Activated T-helper 9 cell treated with anti-CD3 and anti-CD28 coated beads, Interleukin-2, amount 50 U/mL, for 16 hours (primary cell): ENCODE data around the gene CHST7.
"Not testable (repeated sequence)": the region's sequence is repeated elsewhere in the genome, so short reads cannot be mapped to it uniquely, and the experiment has no call there.

ENCODE experiments used
- DNase-seq: peaks from one replicate; pipeline ENCODE4 v3.0.0-alpha.2; 2020; ENCODE audit warnings: low read depth

The CHST7 gene

DNA sequence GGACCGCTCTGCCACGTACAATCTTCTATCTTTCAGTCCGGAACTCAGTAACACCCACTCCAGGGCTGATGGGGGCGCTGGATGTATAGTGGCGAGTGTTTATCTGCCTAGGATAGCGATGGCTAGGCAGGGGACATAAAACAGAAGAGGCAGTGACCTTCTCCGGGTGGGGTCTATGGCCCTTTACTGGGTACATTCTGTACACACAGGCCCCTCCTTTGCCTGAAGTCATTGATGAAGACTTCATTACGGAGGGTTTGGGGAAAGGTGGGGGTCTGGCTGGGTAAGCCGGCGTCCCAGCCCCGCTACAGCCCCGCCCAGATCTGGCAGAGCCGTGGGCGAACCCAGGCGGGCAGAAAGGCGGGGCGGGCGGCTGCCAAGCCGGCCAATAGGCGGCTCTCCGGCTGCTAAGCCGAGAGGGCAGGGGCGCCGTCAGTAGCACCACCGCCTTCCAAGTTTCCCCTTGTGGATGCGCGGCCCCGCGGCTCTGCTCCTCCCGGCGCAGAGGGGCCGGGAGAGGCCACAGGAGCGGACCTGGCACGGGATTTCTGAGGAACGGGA is at the start of gene CHST7:
Gene CHST7, plus strand, starts transcription at position 435 of the 561 bp plus-strand sequence. CDS start 167 bp downstream, outside the sequence.
- peak; percentile 53 for DNase-seq

DNA sequence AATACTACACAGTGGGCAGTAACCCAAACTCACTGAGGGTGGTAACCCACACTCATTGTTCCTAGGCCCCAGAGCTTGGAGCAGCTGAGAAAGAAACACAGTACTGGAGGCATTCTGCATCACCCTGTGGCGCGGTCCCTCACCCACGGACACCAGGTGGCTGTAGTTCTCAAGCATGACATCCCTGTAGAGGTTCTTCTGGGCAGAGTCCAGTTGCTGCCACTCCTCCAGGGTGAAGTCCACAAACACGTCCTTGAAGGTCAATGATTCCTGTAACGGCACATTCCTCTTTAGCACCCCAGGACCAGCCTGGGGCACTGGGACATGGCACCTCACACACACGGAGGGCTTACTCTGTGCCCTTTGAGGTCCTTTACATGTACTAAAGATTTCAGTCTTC is 44.9 kb upstream of the CHST7 start:
- DNase-seq, result not testable (repeated sequence)

DNA sequence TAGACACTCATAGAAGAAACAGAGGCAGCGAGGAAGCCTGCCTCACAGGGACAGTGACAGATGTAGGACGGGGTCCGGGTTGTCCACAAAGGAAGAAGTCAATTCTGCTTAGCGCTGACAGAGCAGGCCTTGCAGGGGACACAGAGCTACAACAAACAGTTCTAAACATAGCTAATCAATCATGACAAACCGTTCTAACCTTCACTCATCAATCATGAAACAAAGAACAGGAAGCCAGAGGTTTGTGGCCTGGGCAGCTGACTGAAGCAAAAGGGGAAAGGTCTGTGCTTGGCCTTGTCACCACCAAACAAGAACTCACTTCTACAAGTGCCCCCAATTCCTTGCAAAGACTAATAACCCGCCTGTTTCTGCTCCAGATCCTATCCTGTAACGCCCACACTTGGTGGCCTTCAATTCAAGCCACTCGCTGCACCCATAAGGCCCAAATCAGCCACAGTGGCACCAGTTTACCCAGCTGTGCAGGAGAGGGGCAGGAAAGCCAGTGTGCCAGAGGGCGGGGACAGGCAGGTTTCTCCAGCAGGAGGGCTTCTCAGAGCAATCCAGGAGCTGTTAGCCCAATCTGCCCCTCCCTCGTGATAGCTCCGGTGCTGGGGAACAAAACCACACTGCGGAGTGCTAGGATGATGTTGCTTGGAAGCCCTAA is 43.7 kb upstream of the CHST7 start:
- DNase-seq, result not testable (repeated sequence)

- not testable (repeated sequence) for DNase-seq
Measured at GRCh38 chrX:46530404-46530908, 43.1 kb upstream of the CHST7 start.

DNA sequence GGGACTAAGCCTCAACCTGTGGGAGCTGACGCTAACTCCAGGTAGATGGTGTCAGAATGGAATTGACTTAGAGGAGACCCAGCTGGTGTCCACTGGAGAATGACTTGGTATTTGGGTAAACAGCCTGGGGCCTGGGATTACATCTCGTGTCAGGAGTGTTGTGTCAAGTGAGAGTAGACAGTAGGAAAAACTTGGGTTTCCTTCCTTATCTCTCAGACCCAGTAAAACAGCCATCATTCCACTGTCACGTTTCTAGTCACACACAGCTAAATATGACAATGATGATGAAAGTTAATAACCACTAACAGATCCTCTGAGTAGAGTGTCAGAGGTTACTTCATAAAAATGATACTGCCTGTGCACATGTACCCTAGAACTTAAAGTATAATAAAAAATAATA is 42.1 kb upstream of the CHST7 start:
- no peak for DNase-seq

- no peak for DNase-seq
Measured at GRCh38 chrX:46543441-46543840, 30.1 kb upstream of the CHST7 start.

DNA sequence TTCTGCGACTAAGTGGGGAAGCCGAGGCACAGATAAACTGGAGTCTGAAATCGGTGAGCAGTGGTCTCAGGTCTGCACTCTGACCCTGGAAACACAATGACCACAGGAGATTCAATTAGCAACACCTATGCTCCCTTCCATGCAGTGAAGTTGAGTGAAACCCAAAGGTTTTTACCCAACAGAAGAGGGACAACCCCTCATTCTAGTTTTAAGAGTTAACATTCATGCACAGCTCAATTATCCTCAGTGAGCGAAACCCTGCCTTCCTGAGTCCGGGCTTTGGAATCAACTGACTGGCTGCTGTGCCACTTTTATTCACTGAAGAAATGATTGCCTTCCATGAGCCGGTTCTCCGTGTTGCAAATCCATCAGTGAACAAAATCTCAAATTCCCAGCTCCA is 29.0 kb upstream of the CHST7 start:
- DNase-seq, result not testable (repeated sequence)

- peak; percentile 89 for DNase-seq
Measured at GRCh38 chrX:46545111-46546005, 28.2 kb upstream of the CHST7 start, which contains the start of gene ZNF674. ZNF674 (minus strand) TSS chrX:46545421; CDS start chrX:46542087, 3,334 bp downstream.

GRCh38 chrX:46547857-46548256 is 25.7 kb upstream of the CHST7 start:
- DNase-seq, result no peak

GRCh38 chrX:46549914-46550313 is 23.7 kb upstream of the CHST7 start:
- DNase-seq, result no peak

DNA sequence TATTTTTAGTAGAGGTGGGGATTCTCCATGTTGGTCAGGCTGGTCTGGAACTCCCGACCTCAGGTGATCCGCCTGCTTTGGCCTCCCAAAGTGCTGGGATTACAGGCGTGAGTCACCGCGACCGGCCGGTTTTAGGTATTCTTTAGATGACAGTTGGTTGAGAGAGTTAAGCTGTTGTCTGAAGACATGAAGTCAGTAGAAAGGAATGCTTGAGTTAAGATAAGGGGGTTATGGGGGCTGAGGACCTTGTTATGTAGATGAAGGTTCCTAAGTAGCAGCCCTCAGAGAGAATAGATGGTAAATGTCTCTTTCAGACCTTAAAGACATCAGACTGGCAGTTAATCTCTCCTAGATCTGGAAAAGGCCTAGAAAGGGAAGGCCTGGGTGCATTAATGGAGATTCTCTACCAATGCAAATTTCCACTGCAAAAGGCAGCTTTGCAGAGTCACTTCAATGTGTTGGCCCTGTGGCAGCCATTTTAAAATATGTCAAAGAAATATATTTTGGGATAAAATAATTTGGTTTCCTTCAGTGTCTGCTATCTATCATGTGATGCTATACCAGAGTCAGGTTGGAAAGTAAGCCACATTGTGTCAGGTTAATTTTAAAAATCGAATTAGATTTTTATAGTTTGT is 22.0 kb upstream of the CHST7 start:
- DNase-seq, result no peak

- no peak for DNase-seq
Measured at GRCh38 chrX:46553935-46554334, 19.6 kb upstream of the CHST7 start.

DNA sequence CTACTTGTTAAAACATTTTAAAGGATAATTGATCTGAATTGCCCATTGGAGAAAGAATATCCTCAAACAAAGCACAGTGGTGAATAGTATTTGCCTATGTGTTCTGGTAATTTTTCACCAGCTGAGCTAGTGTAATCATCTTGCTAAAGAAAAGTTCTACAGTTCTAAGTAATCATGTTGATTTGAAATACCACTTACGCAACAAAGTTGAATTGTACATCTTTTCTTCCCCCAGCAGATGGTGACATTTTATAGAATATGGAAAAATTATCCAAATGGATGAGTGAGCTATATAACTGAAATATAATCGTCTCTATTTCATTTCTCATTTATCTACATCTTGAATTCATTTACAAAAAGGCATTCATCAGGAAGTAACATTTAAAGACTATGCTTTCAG is 18.6 kb upstream of the CHST7 start:
- DNase-seq, result no peak

DNA sequence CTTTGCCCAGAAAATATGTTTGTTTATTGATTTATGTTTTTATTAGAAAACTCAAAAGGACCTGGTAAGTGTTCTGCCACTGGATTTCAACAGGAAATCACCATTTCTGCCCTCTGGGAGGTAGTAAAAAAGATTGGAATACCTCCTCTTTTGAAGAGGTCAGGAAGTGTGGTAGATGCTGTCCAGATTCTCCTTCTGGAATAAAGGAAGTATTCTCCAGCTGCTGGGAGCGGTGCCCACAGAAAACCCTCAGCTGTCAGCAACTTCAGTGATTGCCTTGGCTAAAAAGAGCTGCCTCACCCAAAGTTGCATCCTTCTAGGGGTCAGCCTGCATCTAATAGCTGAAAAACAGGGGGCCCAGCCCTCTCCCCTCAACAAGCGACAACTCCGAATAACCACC is 14.5 kb upstream of the CHST7 start:
- DNase-seq, result no peak

DNA sequence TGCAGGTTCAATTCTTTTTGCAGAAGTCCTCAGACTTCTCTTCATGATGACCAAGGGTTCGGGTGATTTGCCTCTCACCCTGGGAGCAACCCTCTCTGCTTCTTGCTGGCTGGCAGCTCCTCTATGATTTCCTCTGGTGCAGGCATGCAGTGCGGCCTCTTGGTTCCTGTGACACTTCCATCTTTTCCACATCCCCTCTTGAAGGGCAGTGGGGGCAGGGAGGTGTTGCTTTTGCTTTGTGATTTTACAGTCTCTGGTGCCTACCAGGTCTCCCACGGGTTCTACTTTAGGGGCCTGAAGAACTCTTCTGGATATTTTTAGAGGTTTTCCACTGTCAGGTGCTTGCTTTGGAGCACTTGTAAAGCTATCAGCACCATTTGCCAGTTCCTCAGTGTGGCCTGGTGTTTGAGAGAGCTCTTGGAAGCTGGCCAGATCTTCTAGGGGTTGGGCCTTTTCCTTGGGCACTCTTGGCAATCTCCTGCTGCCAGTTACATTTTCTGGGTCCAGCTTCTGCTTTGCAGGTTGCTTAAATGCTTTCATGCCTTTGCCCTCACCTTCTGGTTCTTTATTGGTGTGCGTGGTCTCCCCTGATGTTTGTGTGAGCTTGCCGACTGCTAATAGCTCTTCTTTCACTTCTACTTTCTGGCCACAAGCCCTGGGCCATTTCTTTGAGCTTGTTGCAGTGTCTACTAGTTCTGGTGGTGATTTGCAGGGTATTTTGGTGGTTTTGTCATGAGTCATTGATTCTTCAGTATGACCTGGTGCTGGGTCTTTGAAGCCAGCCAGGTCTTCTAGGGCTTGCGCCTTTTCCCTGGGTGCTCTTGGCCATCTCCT is 11.5 kb upstream of the CHST7 start:
- no peak for DNase-seq

DNA sequence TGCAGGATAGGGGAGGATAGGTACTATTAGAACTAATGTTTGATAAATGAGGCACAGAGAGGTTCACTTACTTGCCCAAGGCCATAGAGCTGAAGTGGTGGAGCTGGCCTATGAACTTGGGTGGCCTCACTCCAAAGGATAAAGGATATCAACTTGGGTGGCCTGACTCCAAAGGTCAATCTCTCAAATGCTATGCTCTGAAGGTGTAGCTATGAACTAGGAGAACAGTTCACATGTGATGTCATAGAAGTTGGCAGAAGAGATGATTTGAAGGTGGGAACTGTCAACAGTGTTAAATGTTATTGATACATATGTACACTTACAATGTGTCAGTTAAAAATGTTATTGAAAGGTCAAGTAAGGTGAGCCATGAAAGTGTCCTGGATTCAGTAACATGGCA is 6.2 kb upstream of the CHST7 start:
- DNase-seq, result no peak

GRCh38 chrX:46569621-46570020 is 3.9 kb upstream of the CHST7 start:
- no peak for DNase-seq

DNA sequence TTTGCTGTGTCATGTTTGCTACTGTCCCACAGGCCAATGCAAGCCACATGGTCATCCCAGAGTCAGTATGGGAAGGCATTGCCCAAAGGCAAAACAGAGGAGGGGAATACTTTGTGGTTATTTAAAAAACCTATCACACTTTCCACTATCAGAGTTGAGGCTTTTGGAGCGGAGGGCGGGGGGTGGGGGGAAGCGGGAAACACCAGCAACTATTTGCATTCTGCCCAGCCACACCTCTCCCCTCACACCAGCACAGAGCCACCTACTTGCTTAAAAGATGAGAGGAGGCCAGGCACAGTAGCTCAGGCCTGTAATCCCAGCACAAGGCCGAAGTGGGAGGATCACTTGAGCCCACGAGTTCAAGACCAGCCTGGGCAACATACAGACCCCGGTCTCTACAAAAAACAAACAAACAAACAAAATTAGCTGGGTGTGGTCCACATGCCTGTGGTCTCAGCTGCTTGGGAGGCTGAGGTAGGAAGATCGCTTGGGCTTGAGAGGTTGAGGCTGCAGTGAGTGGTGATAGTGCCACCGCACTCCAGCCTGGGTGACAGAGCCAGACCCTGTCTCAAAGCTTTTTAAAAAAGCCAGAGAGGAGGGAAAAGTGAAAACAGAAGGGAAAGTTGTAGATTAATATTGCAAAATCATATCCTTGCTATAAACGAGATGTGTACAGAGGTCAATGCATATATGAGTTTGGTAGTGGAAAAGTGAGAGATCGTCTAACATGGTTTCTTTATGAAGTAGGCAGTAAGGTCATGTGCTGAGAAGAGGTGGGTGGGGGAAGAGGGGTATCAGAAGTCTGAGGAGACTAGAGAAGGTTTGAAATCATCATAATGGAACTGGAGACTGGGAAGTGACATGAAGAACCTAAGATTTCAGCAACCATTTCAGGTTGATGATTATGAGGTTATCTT is 1.9 kb upstream of the CHST7 start:
- DNase-seq, result no peak

DNA sequence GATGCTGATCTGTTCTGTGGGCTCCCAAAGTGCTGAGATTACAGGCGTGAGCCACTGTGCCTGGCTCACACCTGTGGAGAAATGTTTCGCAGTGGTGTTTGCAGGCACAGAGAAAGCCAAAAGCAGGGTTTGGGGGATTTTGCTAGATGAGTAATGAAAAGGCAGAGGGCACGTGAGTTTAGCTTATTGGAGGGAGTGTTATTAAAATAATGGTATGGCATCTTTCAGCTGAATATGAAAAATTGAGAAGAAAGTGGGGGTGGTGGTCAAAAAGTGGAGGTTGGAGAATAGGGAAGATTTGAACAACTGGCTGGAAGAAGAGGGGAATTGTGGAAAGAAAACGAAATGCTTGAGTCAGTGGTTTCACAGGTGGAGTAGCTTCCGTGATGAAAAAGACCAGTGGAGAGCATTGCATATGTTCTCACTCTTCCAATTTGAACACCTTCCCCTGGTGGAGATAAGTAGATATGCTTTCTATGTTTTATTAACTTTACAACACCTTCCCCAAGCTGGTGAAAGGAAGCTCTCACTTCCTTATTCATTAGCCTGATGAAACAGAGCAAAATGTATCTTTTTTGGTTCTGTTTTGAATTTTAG is 1.1 kb upstream of the CHST7 start:
- peak; percentile 13 for DNase-seq
